Liver (tissue), 3 donors: Measurements from ENCODE around the gene TPD52L1.

ENCODE experiments used
- EGR1 ChIP-seq, 2 donors: IDR thresholded peaks; 2 replicates each; pipeline ENCODE4 v1.6.1; 2016 to 2018; ENCODE audit warnings: antibody characterized with exemption in 2 of 2, low read depth in 2 of 2
- FOXA1 ChIP-seq: IDR thresholded peaks from 2 replicates; pipeline ENCODE4 v1.6.1; 2016; ENCODE audit warnings: antibody characterized with exemption
- HNF4G ChIP-seq: IDR thresholded peaks from 2 replicates; pipeline ENCODE4 v1.6.1; 2016; ENCODE audit warnings: antibody characterized with exemption
- RXRA ChIP-seq, 2 donors: IDR thresholded peaks; 2 replicates each; pipeline ENCODE4 v1.6.1; 2017 to 2018; ENCODE audit warnings: antibody characterized with exemption in 2 of 2, mild to moderate bottlenecking in 1 of 2
- TAF1 ChIP-seq: conservative IDR thresholded peaks from 2 replicates; pipeline ENCODE4 v1.6.1; 2016; ENCODE audit warnings: antibody characterized with exemption, mild to moderate bottlenecking
- YY1 ChIP-seq: IDR thresholded peaks from 2 replicates; pipeline ENCODE4 v1.6.1; 2016; ENCODE audit warnings: antibody characterized with exemption, mild to moderate bottlenecking
- TF ChIP-seq, protein P1 (sequence below): fragments of 150-350 bp; IDR thresholded peaks from 2 replicates; pipeline ENCODE4 v1.5.1; 2017; ENCODE audit warnings: improper control_type of control experiment, low read depth, low read length; ENCODE audit not compliant: missing input control
- TF ChIP-seq, protein P2 (sequence below): IDR thresholded peaks from 2 replicates; pipeline ENCODE4 v1.6.1; 2016; ENCODE audit warnings: antibody characterized with exemption
- TF ChIP-seq, protein P3 (sequence below): IDR thresholded peaks from 2 replicates; pipeline ENCODE4 v1.6.1; 2016; ENCODE audit warnings: antibody characterized with exemption
- donor health status: healthy.
- donor health status: healthy.

DNA sequence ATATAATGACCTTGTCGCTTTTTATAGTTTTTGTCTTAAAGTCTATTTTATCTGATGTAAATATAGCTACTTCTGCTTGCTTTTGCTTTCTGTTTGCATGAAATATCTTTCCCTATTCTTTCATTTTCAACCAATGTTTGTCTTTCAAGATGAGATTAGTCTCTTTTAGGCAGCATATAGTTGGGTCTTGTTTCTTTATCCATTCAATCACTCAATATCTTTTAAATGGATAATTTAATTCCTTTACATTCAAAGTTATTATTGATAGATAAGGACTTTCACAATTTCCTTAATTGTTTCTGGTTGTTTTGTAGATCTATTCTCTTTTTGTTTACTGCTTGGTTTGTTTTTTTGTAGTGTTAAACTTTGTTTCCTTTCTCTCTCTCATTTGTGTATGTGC is 43.5 kb upstream of the TPD52L1 start:
- TF ChIP-seq RXRA (IDR thresholded peaks at IDR 0.05) (no peak), YY1 (no peak), FOXA1 (no peak), EGR1 (IDR thresholded peaks at IDR 0.05; ENCODE audit: low read depth in 2 of 2) (no peak), HNF4G (no peak), TAF1 (no peak)
- TF ChIP-seq, protein P1, sequence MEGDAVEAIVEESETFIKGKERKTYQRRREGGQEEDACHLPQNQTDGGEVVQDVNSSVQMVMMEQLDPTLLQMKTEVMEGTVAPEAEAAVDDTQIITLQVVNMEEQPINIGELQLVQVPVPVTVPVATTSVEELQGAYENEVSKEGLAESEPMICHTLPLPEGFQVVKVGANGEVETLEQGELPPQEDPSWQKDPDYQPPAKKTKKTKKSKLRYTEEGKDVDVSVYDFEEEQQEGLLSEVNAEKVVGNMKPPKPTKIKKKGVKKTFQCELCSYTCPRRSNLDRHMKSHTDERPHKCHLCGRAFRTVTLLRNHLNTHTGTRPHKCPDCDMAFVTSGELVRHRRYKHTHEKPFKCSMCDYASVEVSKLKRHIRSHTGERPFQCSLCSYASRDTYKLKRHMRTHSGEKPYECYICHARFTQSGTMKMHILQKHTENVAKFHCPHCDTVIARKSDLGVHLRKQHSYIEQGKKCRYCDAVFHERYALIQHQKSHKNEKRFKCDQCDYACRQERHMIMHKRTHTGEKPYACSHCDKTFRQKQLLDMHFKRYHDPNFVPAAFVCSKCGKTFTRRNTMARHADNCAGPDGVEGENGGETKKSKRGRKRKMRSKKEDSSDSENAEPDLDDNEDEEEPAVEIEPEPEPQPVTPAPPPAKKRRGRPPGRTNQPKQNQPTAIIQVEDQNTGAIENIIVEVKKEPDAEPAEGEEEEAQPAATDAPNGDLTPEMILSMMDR = no peak
- TF ChIP-seq, protein P2, sequence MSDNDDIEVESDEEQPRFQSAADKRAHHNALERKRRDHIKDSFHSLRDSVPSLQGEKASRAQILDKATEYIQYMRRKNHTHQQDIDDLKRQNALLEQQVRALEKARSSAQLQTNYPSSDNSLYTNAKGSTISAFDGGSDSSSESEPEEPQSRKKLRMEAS = no peak
- TF ChIP-seq, protein P3, sequence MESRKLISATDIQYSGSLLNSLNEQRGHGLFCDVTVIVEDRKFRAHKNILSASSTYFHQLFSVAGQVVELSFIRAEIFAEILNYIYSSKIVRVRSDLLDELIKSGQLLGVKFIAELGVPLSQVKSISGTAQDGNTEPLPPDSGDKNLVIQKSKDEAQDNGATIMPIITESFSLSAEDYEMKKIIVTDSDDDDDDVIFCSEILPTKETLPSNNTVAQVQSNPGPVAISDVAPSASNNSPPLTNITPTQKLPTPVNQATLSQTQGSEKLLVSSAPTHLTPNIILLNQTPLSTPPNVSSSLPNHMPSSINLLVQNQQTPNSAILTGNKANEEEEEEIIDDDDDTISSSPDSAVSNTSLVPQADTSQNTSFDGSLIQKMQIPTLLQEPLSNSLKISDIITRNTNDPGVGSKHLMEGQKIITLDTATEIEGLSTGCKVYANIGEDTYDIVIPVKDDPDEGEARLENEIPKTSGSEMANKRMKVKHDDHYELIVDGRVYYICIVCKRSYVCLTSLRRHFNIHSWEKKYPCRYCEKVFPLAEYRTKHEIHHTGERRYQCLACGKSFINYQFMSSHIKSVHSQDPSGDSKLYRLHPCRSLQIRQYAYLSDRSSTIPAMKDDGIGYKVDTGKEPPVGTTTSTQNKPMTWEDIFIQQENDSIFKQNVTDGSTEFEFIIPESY = no peak
